ENCODE results near the gene FANCM. TPM values are rescaled to one million over a fixed set of nuclear protein-coding genes. Genes with fewer than 3 reads are reported as not detected.
A peak's percentile ranks its signal among the peaks of the same experiment; 100 is the strongest.

The FANCM gene, protein sequence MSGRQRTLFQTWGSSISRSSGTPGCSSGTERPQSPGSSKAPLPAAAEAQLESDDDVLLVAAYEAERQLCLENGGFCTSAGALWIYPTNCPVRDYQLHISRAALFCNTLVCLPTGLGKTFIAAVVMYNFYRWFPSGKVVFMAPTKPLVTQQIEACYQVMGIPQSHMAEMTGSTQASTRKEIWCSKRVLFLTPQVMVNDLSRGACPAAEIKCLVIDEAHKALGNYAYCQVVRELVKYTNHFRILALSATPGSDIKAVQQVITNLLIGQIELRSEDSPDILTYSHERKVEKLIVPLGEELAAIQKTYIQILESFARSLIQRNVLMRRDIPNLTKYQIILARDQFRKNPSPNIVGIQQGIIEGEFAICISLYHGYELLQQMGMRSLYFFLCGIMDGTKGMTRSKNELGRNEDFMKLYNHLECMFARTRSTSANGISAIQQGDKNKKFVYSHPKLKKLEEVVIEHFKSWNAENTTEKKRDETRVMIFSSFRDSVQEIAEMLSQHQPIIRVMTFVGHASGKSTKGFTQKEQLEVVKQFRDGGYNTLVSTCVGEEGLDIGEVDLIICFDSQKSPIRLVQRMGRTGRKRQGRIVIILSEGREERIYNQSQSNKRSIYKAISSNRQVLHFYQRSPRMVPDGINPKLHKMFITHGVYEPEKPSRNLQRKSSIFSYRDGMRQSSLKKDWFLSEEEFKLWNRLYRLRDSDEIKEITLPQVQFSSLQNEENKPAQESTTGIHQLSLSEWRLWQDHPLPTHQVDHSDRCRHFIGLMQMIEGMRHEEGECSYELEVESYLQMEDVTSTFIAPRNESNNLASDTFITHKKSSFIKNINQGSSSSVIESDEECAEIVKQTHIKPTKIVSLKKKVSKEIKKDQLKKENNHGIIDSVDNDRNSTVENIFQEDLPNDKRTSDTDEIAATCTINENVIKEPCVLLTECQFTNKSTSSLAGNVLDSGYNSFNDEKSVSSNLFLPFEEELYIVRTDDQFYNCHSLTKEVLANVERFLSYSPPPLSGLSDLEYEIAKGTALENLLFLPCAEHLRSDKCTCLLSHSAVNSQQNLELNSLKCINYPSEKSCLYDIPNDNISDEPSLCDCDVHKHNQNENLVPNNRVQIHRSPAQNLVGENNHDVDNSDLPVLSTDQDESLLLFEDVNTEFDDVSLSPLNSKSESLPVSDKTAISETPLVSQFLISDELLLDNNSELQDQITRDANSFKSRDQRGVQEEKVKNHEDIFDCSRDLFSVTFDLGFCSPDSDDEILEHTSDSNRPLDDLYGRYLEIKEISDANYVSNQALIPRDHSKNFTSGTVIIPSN (N-terminal part only)
- total RNA-seq, result 10 to 100 TPM; 15.9 to 17.2 TPM

- Mint-ChIP-seq H3K4me3 (peak within 1 kb of the TSS; percentile 99), H3K4me1 (ENCODE audit: low read depth) (peaks cover 29% of the 10 kb centered on the region), H3K9me3 (no peaks in the 10 kb centered on the region), H3K27ac (peak within 1 kb of the TSS; percentile 98), H3K36me3 (peaks cover 3% of the 10 kb centered on the region), H3K27me3 (no peaks in the 10 kb centered on the region)
- intact Hi-C loops (cut with micrococcal nuclease), result no loop called here
- POLR2A ChIA-PET, result interaction anchor here (0.5 to 3.3 kb wide), 8 partner anchors 51 to 239 kb away, joined by 3 to 26 read pairs (median 4); partner anchors contain the start of genes KLHL28 and TOGARAM1
- DNase-seq, result peak; percentile 91
- CTCF ChIA-PET, result interaction anchor here (0.7 to 2.1 kb wide), 8 partner anchors 23 to 222 kb away, joined by 3 to 15 read pairs (median 4); partner anchors contain the start of gene MIS18BP1
These were observed at the start of gene FANCM for GRCh38 chr14:45135659-45136395. TSS of gene FANCM (plus strand) at chr14:45135930. CDS start at chr14:45136032, 102 bp downstream.

DNA sequence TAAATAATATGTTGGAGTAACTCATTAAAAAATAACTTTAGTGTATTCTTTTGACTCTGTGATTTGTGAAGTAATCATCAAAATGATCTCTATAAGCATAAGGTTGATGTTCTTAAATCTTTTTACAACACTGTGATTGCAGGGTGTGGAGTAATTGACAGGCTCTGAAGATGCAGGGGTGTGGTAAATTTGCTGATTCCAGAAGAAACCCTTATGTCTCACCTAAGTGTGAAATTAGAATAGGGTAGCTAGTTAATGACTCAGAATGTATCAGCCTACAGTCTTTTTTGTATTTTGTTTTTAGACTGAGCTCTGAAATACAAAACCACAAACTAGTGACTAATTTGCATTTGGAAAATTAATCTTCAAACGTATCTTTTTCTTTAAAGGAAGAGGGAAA lies 45.9 kb upstream of the FANCM start:
- peak; percentile 20 for DNase-seq
- H3K4me3 Mint-ChIP-seq, result peak overlapping the region; percentile 52
- intact Hi-C loops (cut with micrococcal nuclease), result loop anchor here (1.0 kb wide), 2 partner anchors 24 to 156 kb away; no protein-coding TSS in a partner anchor
- H3K9me3 Mint-ChIP-seq, result no peaks in the 10 kb centered on the region
- ChIA-PET POLR2A (interaction anchor here (1.0 to 1.6 kb wide), 3 partner anchors 23 to 128 kb away, joined by 3 to 4 read pairs (median 3); partner anchors contain the start of genes FKBP3, KLHL28 and TOGARAM1), CTCF (interaction anchor here (0.9 kb wide), 1 partner anchor 179 kb away, joined by 3 read pairs; no protein-coding TSS in a partner anchor)
- H3K27ac Mint-ChIP-seq, result peak overlapping the region; percentile 70
- H3K27me3 Mint-ChIP-seq, result no peaks in the 10 kb centered on the region
- peaks cover 73% of the 10 kb centered on the region for H3K4me1 Mint-ChIP-seq (ENCODE audit: low read depth)
- H3K36me3 Mint-ChIP-seq, result peaks cover 17% of the 10 kb centered on the region

- intact Hi-C loops (cut with micrococcal nuclease), result no loop called here
- no peak for DNase-seq
These were observed 44.0 kb upstream of the FANCM start for GRCh38 chr14:45091710-45092109.

GRCh38 chr14:45094275-45094674 lies 41.5 kb upstream of the FANCM start:
- POLR2A ChIA-PET, result interaction anchor here (0.9 kb wide), 1 partner anchor 10 kb away, joined by 4 read pairs; the partner anchor contains the start of gene PRPF39
- intact Hi-C loops (cut with micrococcal nuclease), result no loop called here
- no peak for DNase-seq
- Mint-ChIP-seq H3K4me3 (no peak overlapping the region), H3K9me3 (no peaks in the 10 kb centered on the region), H3K4me1 (ENCODE audit: low read depth) (peaks cover 48% of the 10 kb centered on the region), H3K27ac (no peak overlapping the region), H3K27me3 (no peaks in the 10 kb centered on the region), H3K36me3 (peaks cover 47% of the 10 kb centered on the region)
- CTCF ChIA-PET, result interaction anchor here (1.2 kb wide), 1 partner anchor 12 kb away, joined by 3 read pairs; no protein-coding TSS in a partner anchor

More at GRCh38 chr14:45091710-45092109, 44.0 kb upstream of the FANCM start:
- peaks cover 71% of the 10 kb centered on the region for H3K4me1 Mint-ChIP-seq (ENCODE audit: low read depth)
- H3K27me3 Mint-ChIP-seq, result no peaks in the 10 kb centered on the region
- POLR2A ChIA-PET, result no interaction called here
- CTCF ChIA-PET, result no interaction called here
- no peaks in the 10 kb centered on the region for H3K9me3 Mint-ChIP-seq
- H3K36me3 Mint-ChIP-seq, result peaks cover 27% of the 10 kb centered on the region
- H3K4me3 Mint-ChIP-seq, result no peak overlapping the region
- H3K27ac Mint-ChIP-seq, result no peak overlapping the region

GRCh38 chr14:45095143-45095542 lies 40.6 kb upstream of the FANCM start:
- DNase-seq, result no peak
- Mint-ChIP-seq H3K4me3 (no peak overlapping the region), H3K27me3 (no peaks in the 10 kb centered on the region), H3K27ac (peak overlapping the region; percentile 67), H3K4me1 (ENCODE audit: low read depth) (peaks cover 40% of the 10 kb centered on the region), H3K36me3 (peaks cover 53% of the 10 kb centered on the region), H3K9me3 (no peaks in the 10 kb centered on the region)
- intact Hi-C loops (cut with micrococcal nuclease), result loop anchor here (1.0 kb wide), 1 partner anchor 18 kb away; no protein-coding TSS in a partner anchor
- ChIA-PET POLR2A (no interaction called here), CTCF (no interaction called here)

DNA sequence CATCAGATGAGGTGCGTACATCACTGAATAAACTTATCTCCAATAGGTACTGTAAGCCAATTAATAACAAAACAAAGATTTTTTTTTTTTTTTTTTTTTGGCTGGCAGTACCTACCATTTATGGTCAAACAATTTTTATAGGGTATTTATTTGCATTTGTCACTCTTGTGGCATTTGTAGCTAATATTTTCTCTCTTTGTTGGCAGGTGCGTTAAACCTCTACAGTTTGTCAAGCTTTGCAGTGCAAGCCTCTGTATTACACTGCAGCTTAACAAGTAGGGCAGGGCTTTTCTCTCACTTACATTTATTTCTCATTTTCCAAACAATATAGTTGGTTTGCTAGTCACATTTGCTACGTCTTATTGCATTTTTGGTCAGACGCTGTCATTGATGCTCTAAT lies 39.5 kb upstream of the FANCM start:
- intact Hi-C loops (cut with micrococcal nuclease), result no loop called here
- POLR2A ChIA-PET, result interaction anchor here (0.7 kb wide), 1 partner anchor 157 kb away, joined by 5 read pairs; the partner anchor contains the start of gene MIS18BP1
- Mint-ChIP-seq H3K36me3 (peaks cover 60% of the 10 kb centered on the region), H3K4me3 (no peak overlapping the region), H3K9me3 (no peaks in the 10 kb centered on the region), H3K4me1 (ENCODE audit: low read depth) (peaks cover 32% of the 10 kb centered on the region), H3K27me3 (no peaks in the 10 kb centered on the region), H3K27ac (no peak overlapping the region)
- CTCF ChIA-PET, result interaction anchor here (2.6 kb wide), 1 partner anchor 182 kb away, joined by 7 read pairs; no protein-coding TSS in a partner anchor
- no peak for DNase-seq

GRCh38 chr14:45103806-45104205 lies 31.9 kb upstream of the FANCM start:
- intact Hi-C loops (cut with micrococcal nuclease), result no loop called here
- CTCF ChIA-PET, result no interaction called here

GRCh38 chr14:45104561-45104960 lies 31.2 kb upstream of the FANCM start:
- no peaks in the 10 kb centered on the region for H3K9me3 Mint-ChIP-seq
- H3K27me3 Mint-ChIP-seq, result no peaks in the 10 kb centered on the region
- peaks cover 35% of the 10 kb centered on the region for H3K36me3 Mint-ChIP-seq
- intact Hi-C loops (cut with micrococcal nuclease), result no loop called here
- no peak overlapping the region for H3K4me3 Mint-ChIP-seq
- ChIA-PET CTCF (no interaction called here), POLR2A (no interaction called here)
- H3K4me1 Mint-ChIP-seq (ENCODE audit: low read depth), result peaks cover 2% of the 10 kb centered on the region
- H3K27ac Mint-ChIP-seq, result no peak overlapping the region
- DNase-seq, result no peak

More at GRCh38 chr14:45103806-45104205, 31.9 kb upstream of the FANCM start:
- Mint-ChIP-seq H3K36me3 (peaks cover 38% of the 10 kb centered on the region), H3K27me3 (no peaks in the 10 kb centered on the region), H3K9me3 (no peaks in the 10 kb centered on the region), H3K27ac (no peak overlapping the region), H3K4me3 (no peak overlapping the region), H3K4me1 (ENCODE audit: low read depth) (peaks cover 2% of the 10 kb centered on the region)
- DNase-seq, result no peak
- POLR2A ChIA-PET, result no interaction called here

GRCh38 chr14:45112896-45113781 lies 22.6 kb upstream of the FANCM start:
- no peaks in the 10 kb centered on the region for H3K27me3 Mint-ChIP-seq
- POLR2A ChIA-PET, result interaction anchor here (0.6 to 2.6 kb wide), 3 partner anchors 23 to 151 kb away, joined by 3 to 8 read pairs (median 4); partner anchors contain the start of genes KLHL28 and TOGARAM1
- H3K9me3 Mint-ChIP-seq, result no peaks in the 10 kb centered on the region
- H3K27ac Mint-ChIP-seq, result peak overlapping the region; percentile 75
- H3K4me3 Mint-ChIP-seq, result no peak overlapping the region
- CTCF ChIA-PET, result interaction anchor here (0.9 kb wide), 1 partner anchor 23 kb away, joined by 3 read pairs; the partner anchor contains the start of gene FANCM
- H3K36me3 Mint-ChIP-seq, result peaks cover 33% of the 10 kb centered on the region
- DNase-seq, result no peak
- H3K4me1 Mint-ChIP-seq (ENCODE audit: low read depth), result peaks cover 30% of the 10 kb centered on the region
- intact Hi-C loops (cut with micrococcal nuclease), result loop anchor here (1.0 kb wide), 1 partner anchor 18 kb away; no protein-coding TSS in a partner anchor

- Mint-ChIP-seq H3K27me3 (no peaks in the 10 kb centered on the region), H3K36me3 (peaks cover 34% of the 10 kb centered on the region), H3K27ac (peak overlapping the region; percentile 66), H3K9me3 (no peaks in the 10 kb centered on the region), H3K4me1 (ENCODE audit: low read depth) (peaks cover 30% of the 10 kb centered on the region), H3K4me3 (no peak overlapping the region)
- POLR2A ChIA-PET, result interaction anchor here (2.6 kb wide), 1 partner anchor 152 kb away, joined by 8 read pairs; the partner anchor contains the start of genes KLHL28 and TOGARAM1
- CTCF ChIA-PET, result interaction anchor here (1.9 kb wide), 1 partner anchor 9 kb away, joined by 5 read pairs; no protein-coding TSS in a partner anchor
- DNase-seq, result no peak
- intact Hi-C loops (cut with micrococcal nuclease), result loop anchor here (1.0 kb wide), 5 partner anchors 20 to 184 kb away; partner anchors contain the start of genes FKBP3, KLHL28 and MIS18BP1
These were observed 21.4 kb upstream of the FANCM start for GRCh38 chr14:45114327-45114726.
